NCI-H2107 treated with DMSO at 0.1 percent for 48 hours (cell line): Measurements from ENCODE around the gene TAPBP.
"Not testable (repeated sequence)": the region's sequence is repeated elsewhere in the genome, so short reads cannot be mapped to it uniquely, and the experiment has no call there.

ENCODE experiments used
- DNase-seq: peaks from one replicate; lab custom pipeline; 2025; ENCODE audit not compliant: unreplicated experiment; lab: John Stamatoyannopoulos, UW

The TAPBP gene

GRCh38 chr6:33313709-33314514 is at the start of gene TAPBP:
Gene TAPBP (minus strand): TSS chr6:33314078. CDS start chr6:33314041, 37 bp downstream.
- peak; percentile 19 for DNase-seq

GRCh38 chr6:33363486-33363885 is 49.6 kb upstream of the TAPBP start:
- not testable (repeated sequence) for DNase-seq

DNA sequence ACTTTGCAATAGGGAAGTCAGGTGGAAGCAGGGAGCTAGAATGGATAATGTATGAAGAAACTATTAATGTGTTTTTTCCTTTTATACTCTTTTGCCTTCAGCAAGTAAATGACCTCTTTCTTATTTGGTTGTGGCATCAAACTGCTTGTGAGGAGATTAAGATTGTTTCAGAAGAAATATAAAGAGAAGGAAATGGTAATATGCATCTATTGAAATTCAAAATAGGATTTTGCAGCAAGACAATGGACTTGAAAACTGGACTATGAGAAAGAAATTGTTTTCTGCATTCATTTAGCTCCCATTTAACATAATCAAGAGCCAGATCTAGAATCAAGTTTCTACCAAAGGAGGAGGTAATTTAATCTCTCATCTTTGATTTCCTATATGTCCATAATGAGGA is 45.5 kb upstream of the TAPBP start:
- no peak for DNase-seq

GRCh38 chr6:33357160-33357871 is 43.4 kb upstream of the TAPBP start:
- not testable (repeated sequence) for DNase-seq

- no peak for DNase-seq
Measured at GRCh38 chr6:33356295-33356694, 42.4 kb upstream of the TAPBP start.

GRCh38 chr6:33355860-33356259 is 42.0 kb upstream of the TAPBP start:
- not testable (repeated sequence) for DNase-seq

DNA sequence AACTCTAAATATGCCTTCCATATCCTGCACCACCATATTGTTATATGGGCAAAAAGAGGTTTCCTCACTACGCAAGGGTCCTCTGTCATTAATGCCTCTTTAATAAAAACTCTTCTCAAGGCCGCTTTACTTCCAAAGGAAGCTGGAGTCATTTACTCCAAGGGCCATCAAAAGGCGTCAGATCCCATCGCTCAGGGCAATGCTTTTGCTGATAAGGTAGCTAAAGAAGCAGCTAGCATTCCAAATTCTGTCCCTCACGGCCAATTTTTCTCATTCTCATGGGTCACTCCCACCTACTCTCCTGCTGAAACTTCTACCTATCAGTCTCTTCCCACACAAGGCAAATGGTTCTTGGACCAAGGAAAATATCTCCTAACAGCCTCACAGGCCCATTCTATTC is 33.9 kb upstream of the TAPBP start:
- DNase-seq = no peak

GRCh38 chr6:33346972-33347371 is 33.1 kb upstream of the TAPBP start:
- DNase-seq = not testable (repeated sequence)

DNA sequence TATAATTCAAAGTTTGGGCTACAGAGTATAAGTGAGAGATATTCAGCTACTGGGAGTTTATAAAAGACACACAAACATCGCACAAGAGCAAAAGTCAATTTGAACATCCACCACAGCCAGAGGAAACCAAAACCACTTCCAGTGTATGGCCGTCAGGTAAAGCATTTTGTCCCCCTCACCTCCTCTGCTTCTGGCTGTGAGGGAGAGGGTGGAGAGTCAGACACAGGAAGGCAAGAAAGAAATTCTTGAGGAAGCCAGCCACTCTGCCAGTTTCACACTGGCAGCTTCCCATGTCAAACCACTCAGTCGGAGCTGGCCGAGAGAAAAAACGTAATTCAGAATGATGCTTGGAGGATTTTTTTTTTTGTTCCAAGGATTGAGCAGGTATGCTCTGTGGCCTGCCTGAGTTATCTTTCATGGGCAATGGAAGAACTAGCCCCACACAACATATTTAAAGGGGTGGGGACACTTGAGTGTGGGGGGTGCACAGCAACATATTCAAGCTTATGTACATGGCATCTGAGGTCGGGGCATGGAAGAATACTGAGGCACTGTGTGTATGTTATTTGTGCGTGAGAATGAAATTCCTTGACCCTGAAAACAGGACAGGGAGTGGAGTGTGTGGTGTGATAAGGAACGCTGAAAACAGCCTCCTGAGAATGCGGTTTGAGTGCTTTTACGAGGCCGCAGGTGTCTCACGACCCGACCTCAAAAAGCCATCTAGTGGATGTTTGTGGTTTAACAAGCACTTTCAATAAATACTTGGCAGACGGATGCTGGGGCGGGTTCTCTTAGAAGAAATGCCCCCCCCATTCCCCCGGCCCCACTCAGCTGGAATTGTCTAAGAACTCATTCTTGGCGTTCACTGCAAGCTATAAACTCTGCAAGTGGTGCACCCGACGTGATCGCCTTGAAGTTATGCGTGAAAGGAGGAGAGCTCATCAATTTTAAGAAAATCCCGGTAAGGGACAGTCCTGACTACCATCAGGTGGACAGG is 31.1 kb upstream of the TAPBP start:
- peak; percentile 36 for DNase-seq

- DNase-seq = no peak
Measured at GRCh38 chr6:33343953-33344611, 30.2 kb upstream of the TAPBP start.

GRCh38 chr6:33343606-33343952 is 29.7 kb upstream of the TAPBP start:
- DNase-seq = not testable (repeated sequence)

DNA sequence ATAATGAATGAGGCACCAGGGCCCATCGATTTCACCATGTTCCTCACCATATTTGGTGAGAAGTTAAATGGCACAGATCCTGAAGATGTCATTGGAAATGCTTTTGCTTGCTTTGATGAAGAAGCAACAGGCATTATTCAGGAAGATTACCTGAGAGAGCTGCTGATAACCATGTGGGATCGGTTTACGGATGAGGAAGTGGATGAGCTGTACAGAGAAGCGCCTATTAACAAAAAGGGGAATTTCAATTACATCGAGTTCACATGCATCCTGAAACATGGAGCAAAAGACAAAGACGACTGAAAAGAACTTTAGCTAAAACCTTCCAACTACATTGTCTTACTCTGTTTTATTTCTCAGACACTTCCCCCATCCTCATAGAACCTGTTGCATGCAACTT is 25.3 kb upstream of the TAPBP start:
- no peak for DNase-seq

GRCh38 chr6:33336495-33336894 is 22.6 kb upstream of the TAPBP start:
- no peak for DNase-seq

DNA sequence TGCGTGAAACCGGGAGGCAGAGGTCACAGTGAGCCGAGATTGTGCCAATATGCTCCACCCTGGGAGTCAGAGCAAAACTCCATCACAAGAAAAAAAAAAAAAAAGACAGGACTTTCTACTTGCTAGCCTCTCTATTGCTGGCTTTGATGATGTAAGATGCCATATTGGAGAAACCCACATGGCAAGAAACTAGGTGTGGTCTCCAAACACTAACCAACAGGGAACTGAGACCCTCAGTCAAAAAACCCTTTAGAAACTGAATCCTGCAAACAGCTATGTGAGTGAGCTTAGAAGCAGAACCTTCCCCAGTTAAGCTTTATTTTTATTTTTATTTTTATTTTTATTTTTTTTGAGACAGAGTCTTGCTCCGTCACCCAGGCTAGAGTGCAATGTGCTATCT is 22.0 kb upstream of the TAPBP start:
- no peak for DNase-seq

DNA sequence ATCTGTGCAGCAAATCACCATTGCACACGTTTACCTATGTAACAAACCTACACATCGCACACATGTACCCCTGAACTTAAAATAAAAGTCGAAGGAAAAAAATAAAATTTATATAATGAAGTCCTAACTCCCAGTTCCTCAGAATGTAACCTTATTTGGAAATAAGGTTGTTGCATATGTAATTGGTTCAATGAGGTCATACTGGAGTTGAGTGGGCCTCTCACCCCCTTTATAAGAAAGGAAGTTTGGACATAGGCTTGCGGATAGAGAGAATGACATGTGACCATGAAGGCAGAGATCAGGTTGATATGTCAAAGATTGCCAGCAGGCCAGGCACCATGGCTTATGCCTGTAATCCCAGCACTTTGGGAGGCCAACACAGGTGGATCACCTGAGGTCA is 19.8 kb upstream of the TAPBP start:
- DNase-seq = no peak

GRCh38 chr6:33330736-33331135 is 16.9 kb upstream of the TAPBP start:
- no peak for DNase-seq

DNA sequence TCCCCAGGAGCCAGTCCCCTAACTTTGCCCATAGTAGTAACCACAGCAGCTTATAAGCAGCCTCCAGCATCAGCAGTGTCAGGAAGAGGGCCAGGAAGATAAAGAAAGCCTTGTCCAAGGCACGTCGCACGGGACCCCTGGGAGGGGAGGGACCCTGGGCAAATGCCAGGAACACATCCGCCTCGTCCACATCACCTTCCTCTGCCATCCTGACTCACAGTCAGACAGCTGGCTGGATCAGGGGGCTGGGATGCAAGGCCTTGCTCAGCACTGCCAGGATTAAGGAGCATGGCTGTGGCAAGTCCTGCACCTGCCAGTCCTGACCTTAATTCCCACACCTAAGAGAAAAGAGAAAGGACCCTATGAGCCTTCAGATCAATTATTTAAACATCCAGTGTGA is 15.2 kb upstream of the TAPBP start:
- no peak for DNase-seq

DNA sequence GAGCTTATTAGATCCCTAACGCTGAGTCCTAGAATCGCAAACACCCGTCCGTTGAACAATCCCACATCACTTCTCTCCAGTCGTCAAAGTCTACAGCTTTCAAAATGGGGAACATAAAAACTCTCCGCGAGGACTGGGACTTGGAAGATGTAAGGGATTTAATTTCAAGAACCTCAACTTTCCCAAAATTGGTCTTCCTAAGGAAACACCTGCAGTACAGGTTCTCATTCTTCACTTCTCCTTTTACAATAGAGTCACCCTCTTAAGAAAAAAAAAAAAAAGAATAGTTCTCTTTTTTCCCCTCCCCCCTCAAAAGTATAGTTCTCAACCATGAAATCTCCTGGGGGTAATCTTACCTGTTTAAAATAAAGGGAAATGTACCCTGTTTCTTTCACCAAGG is 10.2 kb upstream of the TAPBP start:
- no peak for DNase-seq

DNA sequence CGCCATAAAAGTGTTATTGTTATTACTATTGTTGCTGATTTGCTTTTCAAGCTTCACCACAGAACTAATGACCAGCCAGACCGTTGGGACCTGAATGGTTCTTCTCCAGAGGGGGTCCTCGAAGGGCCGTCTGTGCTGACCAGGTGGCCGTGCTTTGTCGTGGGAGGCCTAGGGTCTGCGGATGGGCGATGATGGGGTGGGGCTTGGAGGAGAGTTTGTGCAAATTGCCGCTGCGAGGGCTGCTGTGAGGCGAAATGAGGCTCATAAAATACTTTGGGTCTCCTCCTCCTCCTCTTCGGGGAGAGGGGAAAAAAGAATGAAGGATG is 9.7 kb upstream of the TAPBP start:
- DNase-seq = no peak

DNA sequence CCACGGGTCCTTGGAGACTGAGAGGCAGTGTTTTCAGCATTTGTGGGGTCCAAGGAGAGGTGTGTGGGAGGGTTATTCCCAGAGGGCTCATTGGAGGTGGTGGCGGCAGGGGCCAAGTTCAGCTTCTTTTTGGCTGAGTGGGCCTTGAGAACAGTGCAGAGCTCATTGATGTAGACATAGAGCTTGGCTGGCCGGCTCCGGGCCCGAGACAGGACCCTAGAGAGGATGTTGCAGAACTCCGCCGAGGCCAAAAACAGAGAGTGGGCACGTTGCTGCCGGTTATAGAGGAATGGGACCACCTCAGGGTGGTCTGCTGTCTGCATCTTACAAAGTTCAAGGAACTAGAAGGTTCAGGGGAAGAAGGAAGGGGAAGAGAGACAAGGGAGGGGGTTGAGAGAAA is 7.3 kb upstream of the TAPBP start:
- no peak for DNase-seq
